Dermis blood vessel endothelial cell (primary cell): Measurements from ENCODE around the gene NOLC1. TPM values are rescaled to one million over a fixed set of nuclear protein-coding genes. Genes with fewer than 3 reads are reported as not detected.

ENCODE experiments used
- DNase-seq: peaks from one replicate; pipeline ENCODE4 v3.0.0; 2010
- total RNA-seq: library from RNA; depleted of rRNA; stranded (reverse); fragments of >200 nt; gene quantifications from 2 replicates; pipeline ENCODE4 v1.2.3, GENCODE V29; 2014

Gene NOLC1
- total RNA-seq, 1 donor from 2014 or later, result 29.6 TPM

- no peak for DNase-seq
These were observed 59.6 kb downstream of the NOLC1 start for GRCh38 chr10:102211615-102212299.

Other genes with a start within 250 kb of the NOLC1 start
- gene ARMH3, start 96.2 kb upstream of the NOLC1 start, total RNA-seq, result 9.0 and 9.4 TPM in 2 replicates
- gene HPS6, start 87.0 kb upstream of the NOLC1 start, total RNA-seq, result 49.0 and 53.6 TPM in 2 replicates
- gene LDB1, start 32.0 kb upstream of the NOLC1 start, total RNA-seq, result 49.6 and 52.1 TPM in 2 replicates
- 14.5 and 15.3 TPM in 2 replicates for gene PPRC1, start 19.3 kb upstream of the NOLC1 start, total RNA-seq
- gene ELOVL3, start 73.9 kb downstream of the NOLC1 start, total RNA-seq, result not detected in 2 replicates
- not detected in 2 replicates for gene PITX3, start 89.1 kb downstream of the NOLC1 start, total RNA-seq
- 17.5 and 40.3 TPM in 2 replicates for gene GBF1, start 93.1 kb downstream of the NOLC1 start, total RNA-seq
- gene NFKB2, start 243.3 kb downstream of the NOLC1 start, total RNA-seq, result 33.0 and 35.7 TPM in 2 replicates